GM10248 (cell line): ENCODE results near the gene TSPAN18.

ENCODE experiments used
- CTCF ChIA-PET: fragments of 300-600 bp; sonication (Branson Sonifier 250); formaldehyde crosslinking; extraction: SDS; loops from one replicate; lab custom pipeline; 2021; ENCODE audit warnings: antibody characterized with exemption; lab: Yijun Ruan, JAX
- POLR2A ChIA-PET: fragments of 350-650 bp; sonication (Branson Sonifier 250); formaldehyde crosslinking; extraction: SDS; loops from one replicate; lab custom pipeline; 2020; ENCODE audit warnings: antibody characterized with exemption; lab: Yijun Ruan, JAX
- DNase-seq: peaks from one replicate; pipeline ENCODE4 v3.0.0; 2012; ENCODE audit errors: extremely low spot score
- TF ChIP-seq, protein P1 (sequence below): IDR thresholded peaks from 2 replicates; pipeline ENCODE4 v1.5.1; 2012; ENCODE audit warnings: mild to moderate bottlenecking, low read depth; ENCODE audit errors: extremely low read depth, missing control alignments, control extremely low read depth

TSPAN18 gene

DNA sequence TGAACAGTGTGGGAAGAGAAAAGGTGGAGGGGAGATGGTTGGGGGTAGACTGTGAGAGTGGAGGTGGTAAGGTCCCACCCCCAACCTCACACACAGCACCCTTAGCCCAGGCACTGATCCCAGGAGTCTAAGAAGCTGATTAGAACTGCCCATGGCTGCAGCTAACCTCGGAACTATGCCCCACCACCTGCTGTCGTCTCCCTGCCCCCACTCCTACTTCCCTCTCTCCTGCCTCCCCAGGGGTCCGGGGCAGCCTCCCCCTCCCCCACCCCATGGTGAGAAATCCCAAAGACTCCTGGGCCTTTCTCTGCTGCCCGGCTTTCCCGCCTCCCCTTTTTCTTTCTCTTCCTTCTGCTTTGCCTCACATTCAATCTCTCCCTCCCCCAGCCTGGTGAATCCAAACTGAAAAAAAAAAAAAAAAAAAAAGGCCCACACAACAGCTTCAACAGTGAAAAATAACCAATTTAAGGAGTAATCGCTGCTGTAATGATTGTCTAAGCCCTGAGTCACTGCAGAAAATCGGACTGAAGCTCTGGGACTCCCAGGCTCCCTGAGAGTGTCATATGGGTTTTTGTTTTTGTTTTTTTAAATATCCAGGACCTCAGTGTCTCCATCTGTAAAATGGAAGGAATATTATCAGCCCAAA lies 233.6 kb downstream of the TSPAN18 start:
- DNase-seq, result no peak
- CTCF ChIA-PET, result interaction anchor here (1.2 to 3.4 kb wide), 4 partner anchors 14 to 144 kb away, joined by 3 to 14 read pairs (median 7); no protein-coding TSS in a partner anchor
- POLR2A ChIA-PET, result interaction anchor here (0.7 kb wide), 1 partner anchor 18 kb away, joined by 14 read pairs; no protein-coding TSS in a partner anchor
- TF ChIP-seq, protein P1, sequence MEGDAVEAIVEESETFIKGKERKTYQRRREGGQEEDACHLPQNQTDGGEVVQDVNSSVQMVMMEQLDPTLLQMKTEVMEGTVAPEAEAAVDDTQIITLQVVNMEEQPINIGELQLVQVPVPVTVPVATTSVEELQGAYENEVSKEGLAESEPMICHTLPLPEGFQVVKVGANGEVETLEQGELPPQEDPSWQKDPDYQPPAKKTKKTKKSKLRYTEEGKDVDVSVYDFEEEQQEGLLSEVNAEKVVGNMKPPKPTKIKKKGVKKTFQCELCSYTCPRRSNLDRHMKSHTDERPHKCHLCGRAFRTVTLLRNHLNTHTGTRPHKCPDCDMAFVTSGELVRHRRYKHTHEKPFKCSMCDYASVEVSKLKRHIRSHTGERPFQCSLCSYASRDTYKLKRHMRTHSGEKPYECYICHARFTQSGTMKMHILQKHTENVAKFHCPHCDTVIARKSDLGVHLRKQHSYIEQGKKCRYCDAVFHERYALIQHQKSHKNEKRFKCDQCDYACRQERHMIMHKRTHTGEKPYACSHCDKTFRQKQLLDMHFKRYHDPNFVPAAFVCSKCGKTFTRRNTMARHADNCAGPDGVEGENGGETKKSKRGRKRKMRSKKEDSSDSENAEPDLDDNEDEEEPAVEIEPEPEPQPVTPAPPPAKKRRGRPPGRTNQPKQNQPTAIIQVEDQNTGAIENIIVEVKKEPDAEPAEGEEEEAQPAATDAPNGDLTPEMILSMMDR, result no peak

DNA sequence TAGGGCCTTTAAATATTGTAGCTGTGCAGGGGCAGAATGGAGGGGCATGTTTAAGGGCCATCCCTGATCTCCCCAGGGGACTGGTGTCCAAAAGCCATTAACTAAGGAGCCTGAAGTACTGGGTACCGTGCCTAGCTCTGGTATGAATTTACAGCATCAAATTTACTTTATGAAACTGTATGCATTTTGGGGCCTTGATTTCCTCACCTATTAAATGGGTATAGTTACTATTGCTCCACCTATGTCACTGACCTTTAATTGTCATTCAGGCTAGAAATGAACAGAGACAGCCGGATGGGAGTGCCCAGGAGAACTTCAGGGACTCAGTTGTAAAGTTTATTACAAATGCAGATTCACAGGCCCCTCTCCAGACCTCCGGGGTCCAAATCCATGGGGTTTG lies 235.7 kb downstream of the TSPAN18 start:
- TF ChIP-seq, protein P1, result no peak
- POLR2A ChIA-PET, result no interaction called here
- CTCF ChIA-PET, result interaction anchor here (1.1 kb wide), 1 partner anchor 43 kb away, joined by 3 read pairs; no protein-coding TSS in a partner anchor

DNA sequence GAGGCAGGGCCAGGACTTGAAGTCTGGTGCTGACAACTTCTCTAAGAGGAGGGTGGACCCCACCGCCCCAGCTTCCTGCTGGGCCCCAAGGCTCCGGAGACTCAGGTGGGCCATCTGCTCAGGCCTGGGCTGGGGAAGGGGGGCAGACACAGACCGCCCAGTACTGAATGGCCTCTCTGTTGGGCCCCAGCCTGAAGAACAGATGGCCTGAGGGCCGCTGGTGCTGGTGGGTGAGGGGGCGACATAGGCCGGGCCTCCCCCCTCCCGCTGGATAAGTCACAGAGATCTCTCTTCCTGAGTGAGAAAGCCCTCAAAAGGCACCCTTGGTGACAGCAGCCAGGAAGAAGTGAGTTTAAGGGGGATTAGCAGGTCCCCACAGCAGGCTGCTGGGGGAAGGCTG lies 236.4 kb downstream of the TSPAN18 start:
- no peak for DNase-seq
- TF ChIP-seq, protein P1, result no peak
- ChIA-PET POLR2A (no interaction called here), CTCF (interaction anchor here (1.0 to 1.1 kb wide), 3 partner anchors 25 to 44 kb away, joined by 3 read pairs; no protein-coding TSS in a partner anchor)

More for the DNA sequence above, 235.7 kb downstream of the TSPAN18 start:
- no peak for DNase-seq

DNA sequence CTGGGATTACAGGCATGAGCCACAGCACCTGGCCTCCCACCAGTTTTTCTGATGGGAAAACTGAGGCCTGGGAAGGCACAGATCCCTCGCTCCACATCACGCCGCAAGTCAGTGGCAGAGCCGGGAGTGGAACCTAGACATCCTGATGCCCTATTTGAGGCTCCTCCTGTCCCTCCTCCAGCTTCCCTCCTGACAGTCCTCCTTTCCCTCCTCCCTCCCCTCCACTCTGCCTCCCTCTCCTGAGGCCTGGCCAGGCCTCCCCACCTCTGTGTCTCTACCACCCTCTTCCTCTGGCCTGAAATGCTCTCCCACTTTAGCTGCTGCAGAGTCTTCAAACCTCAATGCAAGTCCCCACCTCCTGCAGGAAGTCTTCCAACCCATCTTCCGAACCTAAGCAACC lies 237.2 kb downstream of the TSPAN18 start:
- no peak for DNase-seq
- ChIA-PET CTCF (interaction anchor here (1.0 to 1.3 kb wide), 3 partner anchors 26 to 140 kb away, joined by 3 read pairs; no protein-coding TSS in a partner anchor), POLR2A (no interaction called here)
- TF ChIP-seq, protein P1, result no peak

DNA sequence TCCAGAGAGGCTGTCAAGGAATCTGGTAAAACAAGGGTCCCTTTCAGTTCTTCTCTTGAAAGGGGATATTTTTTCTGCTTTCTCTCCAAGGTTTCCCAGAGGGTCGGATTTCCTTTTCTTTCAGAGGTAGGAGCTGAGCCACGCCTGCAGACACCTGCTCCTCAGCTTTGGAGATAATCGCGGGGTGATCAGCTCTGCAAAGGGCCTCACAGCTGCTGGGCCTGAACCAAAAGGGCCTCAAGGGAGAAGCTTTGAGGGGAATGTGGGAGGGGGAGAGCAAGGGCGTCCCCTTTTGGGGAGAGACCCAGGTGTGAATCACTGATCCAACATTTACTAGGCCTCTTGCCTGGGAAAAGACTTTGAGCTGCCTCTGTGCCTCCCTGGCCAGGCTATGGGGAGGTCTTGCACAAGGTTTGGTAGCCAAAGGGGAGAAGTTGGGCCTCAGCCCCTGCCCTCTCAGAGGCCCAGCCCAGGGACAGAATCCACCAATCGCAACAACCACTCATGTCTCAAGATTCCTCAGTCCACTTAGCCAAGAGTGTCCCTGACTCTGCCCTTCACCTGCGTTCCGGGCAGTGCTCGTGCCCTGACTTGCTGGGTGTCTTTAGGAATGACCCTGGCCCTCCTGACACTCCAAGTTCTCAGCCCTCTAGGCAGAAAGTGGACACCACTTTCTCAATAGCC lies 237.9 kb downstream of the TSPAN18 start:
- TF ChIP-seq, protein P1, result no peak
- ChIA-PET POLR2A (no interaction called here), CTCF (interaction anchor here (1.3 kb wide), 1 partner anchor 139 kb away, joined by 3 read pairs; no protein-coding TSS in a partner anchor)
- no peak for DNase-seq

DNA sequence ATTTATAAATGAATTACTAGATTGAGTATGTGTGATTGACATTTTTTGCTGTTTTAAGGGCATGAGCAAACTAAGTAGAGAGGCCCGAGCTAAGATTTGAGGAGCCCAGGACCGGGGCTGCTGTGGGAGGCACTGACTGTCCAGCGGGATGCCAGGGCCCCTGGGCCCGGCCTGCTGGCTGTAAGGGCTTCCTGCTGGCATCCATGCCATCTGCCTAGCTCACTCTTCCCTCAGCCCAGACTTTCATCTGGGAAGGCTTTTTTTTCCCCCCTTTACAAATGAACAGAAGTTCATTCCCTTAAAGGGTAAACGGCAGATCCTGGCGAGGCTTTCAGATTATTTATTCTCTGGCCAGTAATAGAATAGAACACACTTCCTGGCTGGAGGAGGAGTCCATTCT lies 239.9 kb downstream of the TSPAN18 start:
- no peak for DNase-seq
- TF ChIP-seq, protein P1, result no peak
- ChIA-PET CTCF (interaction anchor here (1.8 kb wide), 1 partner anchor 40 kb away, joined by 4 read pairs; no protein-coding TSS in a partner anchor), POLR2A (no interaction called here)
